ENCODE results near the gene FOXB1. TPM values are rescaled to one million over a fixed set of nuclear protein-coding genes. Genes with fewer than 3 reads are reported as not detected.

Gene FOXB1
- total RNA-seq, 1 donor from 2014 or later = 6.7 TPM

- Mint-ChIP-seq H3K9me3 (ENCODE audit: unreplicated experiment) (no peaks in the 10 kb centered on the region), H3K27ac (ENCODE audit: unreplicated experiment) (no peak overlapping the region), H3K27me3 (ENCODE audit: unreplicated experiment) (peaks cover 15% of the 10 kb centered on the region), H3K4me1 (ENCODE audit: unreplicated experiment) (peaks cover 54% of the 10 kb centered on the region), H3K36me3 (ENCODE audit: low read depth, unreplicated experiment) (peaks cover 9% of the 10 kb centered on the region), H3K4me3 (ENCODE audit: unreplicated experiment) (peak overlapping the region; percentile 96)
- peak; percentile 53 for DNase-seq (ENCODE audit: low spot score)
- no peak for TF ChIP-seq CTCF (IDR thresholded peaks at IDR 0.05; ENCODE audit: unreplicated experiment)
Observed at GRCh38 chr15:60004846-60005351, 788 bp downstream of the FOXB1 start.

- peaks cover 9% of the 10 kb centered on the region for H3K36me3 Mint-ChIP-seq (ENCODE audit: low read depth, unreplicated experiment)
- TF ChIP-seq CTCF (IDR thresholded peaks at IDR 0.05; ENCODE audit: unreplicated experiment) = no peak
- peak overlapping the region; percentile 80 for H3K27ac Mint-ChIP-seq (ENCODE audit: unreplicated experiment)
- no peaks in the 10 kb centered on the region for H3K9me3 Mint-ChIP-seq (ENCODE audit: unreplicated experiment)
- peak; percentile 30 for DNase-seq (ENCODE audit: low spot score)
- H3K4me1 Mint-ChIP-seq (ENCODE audit: unreplicated experiment) = peaks cover 52% of the 10 kb centered on the region
- H3K27me3 Mint-ChIP-seq (ENCODE audit: unreplicated experiment) = peaks cover 15% of the 10 kb centered on the region
- peak overlapping the region; percentile 96 for H3K4me3 Mint-ChIP-seq (ENCODE audit: unreplicated experiment)
Observed at GRCh38 chr15:60005352-60006202, 1.5 kb downstream of the FOXB1 start.

- TF ChIP-seq CTCF (IDR thresholded peaks at IDR 0.05; ENCODE audit: unreplicated experiment) = no peak
- Mint-ChIP-seq H3K27ac (ENCODE audit: unreplicated experiment) (peak overlapping the region; percentile 86), H3K36me3 (ENCODE audit: low read depth, unreplicated experiment) (peaks cover 9% of the 10 kb centered on the region), H3K27me3 (ENCODE audit: unreplicated experiment) (peaks cover 14% of the 10 kb centered on the region), H3K4me3 (ENCODE audit: unreplicated experiment) (peak overlapping the region; percentile 96), H3K4me1 (ENCODE audit: unreplicated experiment) (peaks cover 47% of the 10 kb centered on the region), H3K9me3 (ENCODE audit: unreplicated experiment) (no peaks in the 10 kb centered on the region)
- peak; percentile 78 for DNase-seq (ENCODE audit: low spot score)
Observed at GRCh38 chr15:60006203-60006862, 2.2 kb downstream of the FOXB1 start.

- Mint-ChIP-seq H3K4me1 (ENCODE audit: unreplicated experiment) (peaks cover 42% of the 10 kb centered on the region), H3K27ac (ENCODE audit: unreplicated experiment) (peak overlapping the region; percentile 86), H3K4me3 (ENCODE audit: unreplicated experiment) (peak overlapping the region; percentile 96), H3K9me3 (ENCODE audit: unreplicated experiment) (no peaks in the 10 kb centered on the region), H3K27me3 (ENCODE audit: unreplicated experiment) (peaks cover 14% of the 10 kb centered on the region), H3K36me3 (ENCODE audit: low read depth, unreplicated experiment) (peaks cover 9% of the 10 kb centered on the region)
- TF ChIP-seq CTCF (IDR thresholded peaks at IDR 0.05; ENCODE audit: unreplicated experiment) = no peak
- no peak for DNase-seq (ENCODE audit: low spot score)
Observed at GRCh38 chr15:60006873-60007272, 2.8 kb downstream of the FOXB1 start.

Data from endothelial cell (in vitro differentiated cells).